ENCODE data around the gene ATXN7L2.

ATXN7L2 gene

DNA sequence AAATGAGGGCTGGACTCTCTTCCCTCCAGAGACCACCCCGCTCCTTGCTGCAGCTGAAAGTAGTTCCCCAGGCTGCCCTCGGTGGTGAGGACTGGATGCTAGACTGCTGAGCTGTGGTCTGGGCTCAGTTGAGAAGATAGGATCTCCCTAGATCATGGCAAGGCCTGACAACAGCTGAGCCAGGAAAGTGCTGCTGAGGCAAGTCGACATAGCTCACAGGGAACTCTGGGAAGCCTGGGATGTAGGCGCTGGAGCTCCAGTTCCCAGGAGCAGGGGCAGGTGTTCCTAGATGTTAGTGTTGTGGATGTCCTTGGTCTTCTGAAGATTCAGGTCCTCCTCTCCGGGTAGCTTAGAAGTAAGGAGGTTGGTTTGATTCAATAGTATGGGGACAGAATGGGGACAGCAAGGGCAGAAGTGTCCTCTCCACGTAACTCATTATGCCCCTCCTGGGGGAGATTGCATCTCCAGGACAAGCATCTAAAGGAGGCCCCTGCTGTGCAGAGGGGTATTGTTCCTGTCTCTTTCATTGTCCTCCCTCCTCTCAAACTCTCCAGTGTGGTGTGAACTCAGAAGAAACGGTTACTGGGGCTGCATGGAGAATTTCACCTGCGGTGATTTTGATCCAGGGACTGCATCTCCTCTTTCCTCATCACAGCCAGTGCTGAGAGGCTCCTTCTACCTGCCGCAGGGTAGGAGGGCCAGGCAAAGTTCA, 13.9 kb downstream of the ATXN7L2 start:
- DNase-seq (ENCODE audit: low read depth), result no peak

DNA sequence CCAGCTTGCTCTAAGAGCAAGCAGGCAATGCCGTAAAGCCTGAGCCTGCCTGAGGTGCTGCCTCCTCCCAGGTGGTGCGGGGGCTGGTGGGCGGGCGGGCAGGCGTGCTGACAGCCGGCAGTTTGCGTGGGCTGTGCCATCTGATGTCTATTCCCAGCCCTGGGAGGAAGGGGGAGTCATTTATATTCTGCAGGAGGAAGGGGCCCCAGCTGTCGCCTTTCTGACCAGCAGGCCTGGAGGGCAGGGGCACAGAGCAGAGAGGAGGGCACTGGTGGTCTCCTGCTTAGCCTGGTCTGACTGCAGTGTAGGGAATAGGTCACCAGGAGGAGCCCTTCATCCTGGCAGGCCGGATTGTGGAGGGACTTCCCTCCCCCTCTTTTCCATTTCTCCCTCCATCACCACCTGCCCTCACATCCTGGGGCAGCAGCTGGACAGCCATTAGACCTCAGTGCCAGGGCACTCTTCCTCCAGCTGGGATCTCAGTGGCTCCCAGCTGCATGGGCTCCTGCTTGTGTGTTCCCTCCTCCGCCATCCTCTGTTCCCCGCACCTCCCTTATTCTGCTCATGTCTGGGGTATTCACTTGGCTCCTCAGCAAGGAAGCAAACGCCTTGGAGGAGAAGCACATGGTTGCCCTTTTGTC, 14.6 kb downstream of the ATXN7L2 start:
- DNase-seq (ENCODE audit: low read depth), result no peak

DNA sequence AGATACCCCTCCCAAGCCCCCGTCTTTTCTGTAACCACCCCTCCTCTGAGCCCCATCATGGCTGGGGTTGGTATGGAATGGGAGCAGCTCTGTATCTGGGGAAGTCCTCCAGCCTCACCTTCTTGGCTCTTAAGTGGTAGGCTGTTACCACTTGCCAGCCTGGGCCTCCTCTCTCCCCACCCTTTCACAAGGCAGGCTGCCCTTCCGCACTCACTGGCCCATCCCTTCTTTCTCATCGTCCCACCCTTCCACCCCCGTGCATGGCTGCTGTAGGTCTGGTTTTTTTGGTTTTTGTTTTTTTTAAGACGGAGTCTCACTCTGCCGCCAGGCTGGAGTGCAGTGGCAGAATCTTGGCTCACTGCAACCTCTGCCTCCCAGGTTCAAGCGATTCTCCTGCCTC, 15.4 kb downstream of the ATXN7L2 start:
- DNase-seq (ENCODE audit: low read depth), result no peak

DNA sequence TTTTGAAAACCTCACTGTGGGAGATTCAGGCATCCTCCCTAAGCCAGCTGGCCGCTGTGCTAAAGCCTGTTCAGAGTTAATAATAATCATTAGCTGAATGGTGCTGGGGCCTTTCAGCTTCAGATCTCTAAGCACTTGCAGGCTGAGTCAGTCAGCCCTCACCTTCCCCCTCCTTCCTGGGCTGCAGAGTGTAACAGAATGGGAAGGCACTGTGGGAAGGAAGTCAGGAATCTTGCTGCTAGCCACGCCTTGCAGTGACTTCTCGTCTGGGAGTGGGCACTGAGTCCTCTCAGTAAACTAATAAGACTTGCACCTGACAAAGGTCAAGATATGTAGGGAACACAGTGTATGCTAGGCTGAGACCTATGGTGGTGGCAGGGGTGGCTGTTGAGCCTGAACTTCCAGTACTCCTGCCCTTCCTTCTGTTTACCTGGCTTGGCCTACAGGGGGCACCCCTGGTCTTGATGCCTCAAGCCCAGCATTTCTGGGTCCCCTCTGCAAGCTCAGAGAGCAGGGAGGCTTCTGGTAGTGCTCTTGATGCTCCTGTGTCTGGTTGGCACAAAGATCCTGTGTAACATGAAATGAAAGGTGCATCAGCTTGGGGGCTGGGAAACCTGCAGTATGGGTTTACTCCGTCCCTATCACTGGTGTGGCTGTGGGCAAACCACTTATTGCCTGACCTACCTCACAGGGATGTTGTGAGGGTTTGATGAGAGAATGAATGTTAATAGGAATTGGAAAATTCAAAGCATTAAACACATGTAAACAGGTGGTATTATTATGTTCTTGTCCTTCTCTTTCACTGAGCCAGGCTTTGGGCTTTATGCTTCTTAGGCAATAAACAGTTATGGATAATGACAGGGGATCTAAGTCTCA, 16.2 kb downstream of the ATXN7L2 start:
- peak; percentile 51 for DNase-seq (ENCODE audit: low read depth)

DNA sequence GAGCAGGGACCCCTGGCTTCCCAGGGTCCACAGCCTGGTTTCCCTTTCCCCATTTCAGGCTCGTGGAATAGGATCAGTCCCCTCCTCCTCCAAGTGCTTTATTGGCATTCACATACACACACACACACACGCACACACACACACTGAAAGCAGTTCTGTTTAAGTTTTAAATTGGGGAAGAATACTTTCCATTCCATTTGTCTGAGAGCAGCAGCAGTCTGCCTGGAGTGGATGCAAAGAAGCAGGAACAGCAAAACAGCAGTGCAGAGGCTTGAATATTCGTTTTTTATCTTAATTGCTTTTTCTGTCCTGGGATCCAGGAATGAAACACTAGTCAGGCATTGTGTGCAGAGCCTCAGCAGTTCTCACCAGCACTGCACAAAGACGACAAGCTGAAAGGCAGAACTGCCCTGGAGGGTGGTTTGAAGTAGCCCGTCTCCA, 17.3 kb downstream of the ATXN7L2 start:
- no peak for DNase-seq (ENCODE audit: low read depth)

DNA sequence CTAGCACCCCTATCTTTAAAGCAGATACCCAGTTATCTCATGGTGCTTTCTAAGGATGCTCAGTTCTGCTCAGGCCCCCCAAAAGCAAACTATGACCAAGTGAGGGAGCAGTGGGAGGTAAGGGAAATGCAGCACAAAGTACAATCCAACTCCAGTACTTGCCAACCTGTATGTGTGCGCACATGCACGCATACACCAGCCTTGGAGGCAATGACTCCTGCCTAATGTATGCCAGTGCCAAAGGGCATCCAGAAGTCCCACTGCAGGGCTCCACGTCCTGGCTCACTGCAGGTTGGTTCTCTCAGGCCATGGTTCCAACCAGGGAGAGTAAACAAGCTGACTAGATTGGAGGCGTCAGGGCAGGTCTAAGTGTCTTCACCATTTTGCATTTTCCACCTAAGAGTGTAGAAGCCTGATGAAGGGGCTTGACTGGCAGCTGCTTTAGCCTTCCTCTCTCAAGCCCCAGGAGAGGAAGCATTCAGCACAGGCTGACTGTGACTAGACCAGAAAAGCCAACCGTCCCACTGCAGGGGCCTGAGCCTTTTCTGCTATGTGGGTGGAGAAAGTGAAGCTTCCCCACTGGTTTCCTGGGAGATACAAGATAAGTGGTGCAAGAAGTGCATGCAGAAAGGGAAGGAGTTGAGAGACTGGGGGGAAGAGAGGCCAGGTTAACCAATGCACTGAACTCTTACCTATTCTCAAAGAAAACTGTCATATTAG, 18.1 kb downstream of the ATXN7L2 start:
- no peak for DNase-seq (ENCODE audit: low read depth)

DNA sequence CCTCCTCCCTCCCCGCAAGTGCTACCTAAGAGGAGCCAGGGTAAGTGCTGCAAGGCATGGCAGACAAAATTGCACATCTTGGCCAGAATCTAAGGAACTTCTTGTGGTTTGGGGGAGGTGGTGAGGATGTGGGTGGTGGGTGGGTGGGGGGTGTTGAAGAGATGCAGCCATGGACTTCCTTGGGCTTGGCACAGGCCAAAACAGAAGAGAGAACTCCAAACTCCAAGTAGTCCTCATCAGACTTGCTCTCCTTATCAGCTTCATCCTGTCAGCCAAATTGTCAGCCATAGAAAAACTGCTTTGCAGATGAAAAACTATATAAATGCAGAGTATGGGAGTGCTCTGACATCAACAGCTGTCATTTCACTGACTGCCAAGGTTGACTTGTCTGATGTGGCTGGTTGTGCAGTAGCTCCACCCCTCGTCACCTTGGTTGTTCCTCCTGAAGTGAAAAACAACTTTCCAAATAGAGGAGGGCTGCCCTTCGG, 18.7 kb downstream of the ATXN7L2 start:
- no peak for DNase-seq (ENCODE audit: low read depth)

DNA sequence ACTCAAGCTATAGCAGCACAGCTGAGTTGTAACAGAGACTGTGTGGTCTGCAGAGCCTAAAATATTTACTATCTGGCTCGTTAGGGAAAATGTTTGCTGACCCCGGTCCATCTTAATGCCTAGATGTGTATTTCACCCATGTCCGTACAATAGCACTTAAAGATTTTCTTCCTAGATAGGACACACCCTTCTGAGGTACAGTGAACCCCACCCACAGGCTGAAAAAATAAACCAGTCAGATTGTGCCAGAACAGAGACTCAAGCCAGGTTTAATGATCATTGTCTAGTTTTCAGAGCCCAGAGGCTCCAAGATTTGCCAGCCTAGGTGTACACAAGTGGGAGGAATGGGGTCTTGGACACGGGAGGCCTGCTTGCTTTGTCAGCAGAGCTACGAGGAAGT, 20.2 kb downstream of the ATXN7L2 start:
- no peak for DNase-seq (ENCODE audit: low read depth)

DNA sequence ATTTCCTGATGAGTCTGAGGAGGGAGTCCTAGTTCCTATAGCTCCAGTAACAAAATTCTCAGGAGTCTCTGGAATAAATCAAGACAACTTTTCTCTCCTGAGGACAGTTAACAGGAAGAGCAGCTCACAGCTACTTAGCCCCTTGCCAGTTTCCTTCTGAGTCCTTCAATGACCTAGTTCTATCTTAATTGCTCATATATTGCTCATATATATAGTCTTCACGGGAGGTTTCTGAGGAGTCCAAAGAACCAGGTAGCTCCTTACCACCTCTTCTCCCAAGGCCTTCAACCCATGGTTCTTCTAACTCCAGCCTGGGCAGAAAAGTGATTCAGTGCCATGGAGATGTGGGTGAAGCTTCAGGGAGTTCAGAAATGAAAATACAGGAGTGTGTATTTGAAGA, 21.3 kb downstream of the ATXN7L2 start:
- no peak for DNase-seq (ENCODE audit: low read depth)

DNA sequence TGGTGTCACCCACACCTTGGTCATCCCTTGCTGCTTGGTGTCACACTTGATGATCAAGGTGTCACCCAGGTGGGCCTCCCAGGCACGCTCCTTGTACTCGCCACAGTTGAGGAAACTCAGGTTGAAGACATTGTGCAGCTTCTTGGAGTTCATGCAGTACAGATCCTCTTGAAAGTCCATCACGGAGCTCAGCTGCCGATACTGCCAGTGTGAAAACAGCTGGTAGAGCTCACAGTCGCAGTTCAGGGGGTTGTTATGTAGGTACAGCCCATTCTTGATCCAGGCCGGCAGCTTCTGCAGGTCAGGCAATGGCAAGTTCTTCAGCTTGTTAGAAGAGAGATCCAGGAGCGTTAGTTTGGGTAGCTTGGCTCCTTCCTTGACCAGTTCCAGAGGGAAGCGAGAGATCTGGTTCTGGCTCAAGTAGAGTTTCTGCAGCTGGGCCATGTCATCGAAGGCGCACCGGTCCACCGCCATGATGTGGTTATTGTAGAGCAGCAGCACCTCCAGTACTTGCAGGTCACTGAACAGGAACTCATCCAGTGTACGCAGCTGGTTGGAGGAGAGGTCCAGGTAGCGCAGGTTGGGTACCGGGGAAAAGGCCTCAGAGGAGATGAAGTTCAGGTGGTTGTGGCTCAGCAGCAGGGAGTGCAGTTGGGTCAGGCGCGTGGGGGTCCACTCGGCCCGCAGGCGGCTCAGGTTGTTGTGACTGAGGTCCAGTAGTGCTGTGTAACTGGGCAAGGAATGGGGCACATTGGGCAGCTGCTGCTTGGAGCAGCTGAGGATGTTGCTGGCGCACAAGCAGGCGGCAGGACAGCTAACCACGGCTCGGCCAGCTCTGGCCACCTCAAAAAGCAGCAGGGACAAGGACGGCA, 24.5 kb downstream of the ATXN7L2 start:
- no peak for DNase-seq (ENCODE audit: low read depth)

DNA sequence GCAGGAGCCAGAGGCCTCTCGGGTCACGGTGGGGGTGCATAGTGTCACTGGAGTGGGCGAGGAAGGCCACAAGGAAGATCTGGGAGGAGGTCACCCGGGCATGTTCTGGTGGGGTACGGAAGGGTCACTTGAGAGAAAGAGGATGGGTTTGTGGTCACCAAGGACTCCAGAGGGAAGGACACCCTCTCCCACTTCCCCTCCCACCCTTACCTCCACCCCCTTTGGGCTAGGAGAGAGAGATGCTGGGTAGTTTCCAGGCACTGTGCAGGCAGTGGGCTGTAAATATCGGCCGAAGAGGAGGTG, 25.1 kb downstream of the ATXN7L2 start:
- no peak for DNase-seq (ENCODE audit: low read depth)

DNA sequence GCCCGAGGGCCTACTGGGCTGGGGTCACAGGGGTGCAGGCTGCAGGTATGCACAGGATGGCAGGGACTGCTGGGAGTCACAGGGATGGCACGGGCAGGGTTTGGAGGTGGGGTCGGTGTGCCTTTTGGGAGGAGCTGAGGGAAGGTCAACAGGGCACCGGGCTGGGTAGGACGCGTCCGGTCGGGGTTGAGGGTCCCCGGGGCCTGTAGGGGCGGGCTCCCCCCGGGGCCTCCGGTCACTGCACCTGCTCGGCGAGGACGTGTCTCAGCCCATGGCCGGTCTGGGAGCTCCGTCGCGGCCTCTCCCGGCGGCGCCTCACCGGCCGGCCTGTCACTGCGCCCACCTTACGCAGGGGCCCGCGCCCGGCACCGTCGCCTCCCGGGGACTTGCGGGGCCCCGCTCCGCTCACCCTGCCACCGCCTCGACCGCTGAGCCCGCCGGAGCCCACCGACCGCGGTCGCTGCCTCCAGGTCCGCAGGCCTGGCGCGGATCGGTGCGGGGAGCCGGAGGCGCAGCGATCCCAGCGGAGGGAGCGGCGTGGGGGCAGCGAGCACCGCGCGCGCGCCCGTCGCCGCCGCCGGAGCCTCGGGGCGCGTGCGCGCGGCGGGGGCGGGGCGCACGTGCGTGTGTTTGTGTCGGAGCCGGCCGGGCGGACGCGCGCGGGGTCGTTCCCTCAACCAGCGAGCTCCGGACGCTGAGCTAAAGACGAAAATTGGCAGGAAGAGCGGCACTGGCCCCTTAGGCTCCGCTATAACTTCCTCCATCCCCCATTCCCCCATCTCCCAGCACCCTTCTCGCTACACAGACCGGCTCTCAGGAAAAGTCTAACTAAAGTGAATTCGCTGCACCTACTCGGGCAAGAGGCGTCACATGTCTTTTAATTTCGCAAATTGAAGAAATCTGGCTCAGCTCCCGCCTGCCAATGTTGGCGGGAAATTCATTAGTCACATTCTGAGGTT, 25.8 kb downstream of the ATXN7L2 start, which contains the start of gene AMIGO1:
AMIGO1 (minus strand) TSS at position 552 of the 959 bp plus-strand sequence. CDS start 815 bp downstream, outside the sequence.
- DNase-seq (ENCODE audit: low read depth), result peak; percentile 62

DNA sequence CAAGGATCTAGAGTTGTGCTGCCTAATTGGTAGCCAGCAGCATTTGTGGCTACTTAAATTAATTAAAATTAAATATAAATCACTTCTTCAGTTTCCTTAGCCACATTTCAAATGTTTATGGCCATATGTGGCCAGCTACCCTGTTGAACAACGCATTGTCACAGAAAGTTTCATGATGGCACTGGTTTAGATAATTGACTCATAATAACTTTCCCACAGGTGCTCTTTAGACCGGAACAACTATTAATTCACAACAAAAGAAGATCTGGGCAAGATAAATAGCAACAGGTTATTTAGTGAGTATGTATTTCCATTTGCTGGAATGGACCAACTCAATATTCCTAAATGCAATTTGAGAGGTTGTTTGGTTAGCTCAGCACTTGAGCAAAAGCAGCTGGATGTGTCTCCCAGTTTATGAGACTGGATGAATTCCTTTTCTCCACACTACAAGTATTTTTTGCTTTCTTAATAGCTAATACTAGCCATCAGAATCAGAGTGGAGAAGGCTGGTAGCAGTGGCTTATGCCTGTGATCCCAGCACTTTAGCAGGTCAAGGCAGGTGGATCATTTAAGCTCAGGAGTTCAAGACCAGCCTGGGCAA, 29.5 kb downstream of the ATXN7L2 start:
- DNase-seq (ENCODE audit: low read depth), result no peak

DNA sequence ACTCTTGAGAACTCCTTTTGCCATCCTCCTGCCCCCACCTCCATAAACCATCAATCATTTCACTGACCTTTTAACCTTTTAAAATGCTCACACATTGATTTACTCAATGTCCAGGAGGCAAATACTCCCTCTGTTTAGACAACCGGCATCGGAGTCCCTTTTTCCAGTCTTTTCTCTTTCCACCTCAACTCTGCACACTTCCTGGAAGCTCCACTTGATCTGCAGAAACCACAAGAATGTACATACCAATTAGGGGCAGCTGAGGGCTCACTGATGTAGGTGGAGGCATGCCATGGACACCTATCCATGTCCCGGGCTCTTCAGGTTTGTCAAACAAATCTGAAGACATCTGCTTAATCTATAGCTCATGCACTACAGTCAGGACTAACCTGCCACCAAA, 31.1 kb downstream of the ATXN7L2 start:
- DNase-seq (ENCODE audit: low read depth), result no peak

DNA sequence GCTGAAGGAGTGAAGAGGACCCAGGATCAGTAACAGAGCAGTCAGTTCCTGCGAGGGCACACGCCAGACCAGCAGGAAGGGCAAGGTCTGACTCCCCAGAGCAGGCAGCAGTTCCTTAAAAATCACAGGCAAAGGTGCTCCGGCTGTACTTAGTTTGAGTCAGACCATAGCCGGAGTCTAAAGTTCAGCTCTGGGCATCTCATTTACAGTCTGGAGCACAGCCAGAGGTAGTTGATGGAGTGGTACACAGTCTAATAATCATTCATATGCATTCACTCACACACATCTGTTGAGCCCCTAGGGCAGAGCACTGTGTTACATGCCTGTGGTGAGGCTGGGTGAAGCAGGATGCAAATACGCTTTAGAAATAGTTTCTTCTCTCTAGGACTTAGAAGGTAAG, 33.2 kb downstream of the ATXN7L2 start:
- no peak for DNase-seq (ENCODE audit: low read depth)

DNA sequence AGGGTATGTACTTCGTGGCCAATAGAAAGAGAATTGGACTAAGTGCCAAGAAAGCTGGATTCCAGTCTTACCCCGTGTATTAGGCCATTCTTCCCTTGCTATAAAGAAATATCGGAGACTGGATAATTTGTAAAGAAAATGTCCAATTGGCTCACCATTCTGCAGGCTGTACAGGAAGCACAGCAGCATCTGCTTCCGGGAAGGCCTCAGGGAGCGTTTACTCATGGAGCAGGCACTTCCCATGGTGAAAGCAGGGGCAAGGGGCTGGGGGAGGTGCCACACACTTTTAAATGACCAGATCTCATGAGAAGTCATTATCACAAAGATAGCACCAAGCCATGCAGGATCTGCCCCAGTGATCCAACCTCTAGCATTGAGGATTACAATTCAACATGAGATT, 33.6 kb downstream of the ATXN7L2 start:
- no peak for DNase-seq (ENCODE audit: low read depth)

DNA sequence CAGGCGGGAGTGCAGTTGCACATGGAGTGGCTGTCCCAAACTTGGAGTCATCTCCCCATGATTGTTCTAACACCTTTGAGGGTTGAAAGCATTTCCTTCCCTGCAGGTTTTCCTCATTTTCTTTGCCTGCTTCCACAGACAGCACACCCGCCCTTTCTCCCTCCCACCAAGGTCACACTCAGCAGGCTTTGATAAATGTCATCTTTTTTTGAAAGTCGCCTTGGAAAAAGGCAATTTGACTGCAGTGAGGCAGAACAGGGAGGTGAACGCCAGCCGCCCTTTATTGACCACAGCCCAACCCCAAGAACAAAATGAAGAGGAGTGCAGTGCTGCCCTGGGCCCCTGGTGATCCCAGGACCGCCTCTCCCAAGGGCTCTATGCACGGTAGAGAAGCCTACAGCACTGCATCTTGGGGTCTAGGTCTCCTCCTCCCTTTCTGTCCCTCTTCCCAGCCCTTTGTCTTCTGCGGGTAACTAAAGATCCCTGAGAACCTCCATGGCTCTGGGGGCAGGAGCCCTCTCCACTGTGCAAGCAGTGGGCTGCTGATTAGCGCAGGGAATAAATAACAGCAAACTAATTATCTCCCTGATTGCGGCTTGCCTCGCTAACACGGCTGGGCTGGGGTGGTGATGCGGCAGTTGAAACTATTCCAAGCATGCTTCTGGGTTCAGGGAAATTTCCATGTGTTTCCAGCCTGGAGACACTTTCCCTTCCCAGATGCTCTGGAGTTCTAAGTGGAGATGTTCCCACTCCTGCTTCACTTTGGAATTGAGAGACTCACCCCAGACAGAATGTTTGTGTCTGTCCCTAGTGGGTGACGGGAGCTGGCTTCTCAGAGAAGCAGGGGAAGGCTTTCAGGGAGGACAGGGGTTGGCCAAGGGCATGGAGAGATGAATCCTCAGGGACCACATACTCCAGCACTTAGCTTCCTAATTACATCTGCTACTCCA, 37.6 kb downstream of the ATXN7L2 start:
- no peak for DNase-seq (ENCODE audit: low read depth)

DNA sequence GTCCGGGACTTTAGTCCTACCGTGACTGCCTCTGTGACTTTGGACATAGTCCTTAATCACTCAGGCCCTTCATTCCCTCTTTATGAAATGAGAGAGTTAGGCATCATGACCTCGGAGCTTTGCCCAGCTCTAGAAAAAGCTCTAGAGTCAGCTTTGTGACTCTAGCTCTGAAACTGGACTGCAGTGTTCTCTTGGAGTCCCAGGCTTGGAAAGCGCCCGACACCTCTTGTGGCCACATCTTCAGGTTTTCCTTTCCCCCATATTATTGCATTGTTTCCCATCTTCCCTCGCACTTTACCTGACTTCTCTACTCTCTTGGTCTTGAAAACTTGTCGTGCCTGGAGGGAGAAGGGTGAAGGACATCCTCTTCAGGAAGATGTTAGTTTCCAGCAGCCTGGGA, 38.3 kb downstream of the ATXN7L2 start:
- no peak for DNase-seq (ENCODE audit: low read depth)
